SK-N-MC (cell line): ENCODE results near the gene CAPS.

Source experiments
- EZH2 ChIP-seq: fragments of 200-600 bp; sonication (generic); IDR thresholded peaks from one replicate; pipeline ENCODE4 v1.6.1; 2017; ENCODE audit warnings: antibody characterized with exemption
- POLR2AphosphoS5 ChIP-seq: IDR thresholded peaks from 2 replicates; pipeline ENCODE4 v1.6.1; 2012; ENCODE audit warnings: mild to moderate bottlenecking, low read depth, low read length, borderline replicate concordance

- TF ChIP-seq EZH2 (no peak), POLR2AphosphoS5 (no peak)
Observed at GRCh38 chr19:5904352-5905113, 9.5 kb upstream of the CAPS start, which contains the start of gene VMAC.
